Natural killer cell (primary cell): ENCODE results near the gene EXD3. TPM values are rescaled to one million over a fixed set of nuclear protein-coding genes. Genes with fewer than 3 reads are reported as not detected.

ENCODE experiments used
- ATAC-seq, 3 donors: fragments of 150-1000 bp in 2 of 3; fragments of 200-7000 bp in 1 of 3; cut with Tn5 transposase; 1 replicate in 1 of 3; 2 replicates in 2 of 3; pipeline ENCODE4 v1.10.0; 2021; ENCODE audit warnings: mild to moderate bottlenecking in 2 of 3, moderate library complexity in 2 of 3
- DNase-seq, 2 donors: peaks; one replicate each; pipeline versions ENCODE4 v3.0.0 to v3.0.0-alpha.2; 2013 to 2021; ENCODE audit warnings: mixed read lengths in 1 of 2
- H3K27ac ChIP-seq: one replicate; pipeline ENCODE4 v1.5.1; 2013; ENCODE audit warnings: mild to moderate bottlenecking, low read length
- H3K27me3 ChIP-seq: one replicate; pipeline ENCODE4 v1.6.1; 2013; ENCODE audit warnings: low read length; ENCODE audit not compliant: control insufficient read depth, insufficient read depth
- H3K36me3 ChIP-seq: one replicate; pipeline ENCODE4 v1.6.1; 2013; ENCODE audit warnings: low read length; ENCODE audit not compliant: control insufficient read depth, insufficient read depth
- H3K4me1 ChIP-seq: one replicate; pipeline ENCODE4 v1.6.1; 2013; ENCODE audit warnings: low read length; ENCODE audit not compliant: control insufficient read depth, insufficient read depth
- H3K4me3 ChIP-seq: one replicate; pipeline ENCODE4 v1.5.1; 2013; ENCODE audit warnings: low read length
- H3K9me3 ChIP-seq: one replicate; pipeline ENCODE4 v1.6.1; 2013; ENCODE audit warnings: low read length; ENCODE audit not compliant: control insufficient read depth, insufficient read depth
- H3K27ac Mint-ChIP-seq, 2 donors: one replicate each; pipeline ENCODE4 v1.8.0; 2022; ENCODE audit warnings: mild to moderate bottlenecking in 2 of 2, mixed read lengths in 2 of 2, moderate library complexity in 1 of 2
- H3K27me3 Mint-ChIP-seq, 2 donors: one replicate each; pipeline ENCODE4 v1.8.0; 2022; ENCODE audit warnings: low read depth in 2 of 2, mixed read lengths in 2 of 2
- H3K36me3 Mint-ChIP-seq: one replicate; pipeline ENCODE4 v1.8.0; 2022; ENCODE audit warnings: mixed read lengths
- H3K4me1 Mint-ChIP-seq, 2 donors: one replicate each; pipeline ENCODE4 v1.8.0; 2022; ENCODE audit warnings: mixed read lengths in 2 of 2
- H3K4me3 Mint-ChIP-seq: one replicate; pipeline ENCODE4 v1.8.0; 2022; ENCODE audit warnings: mild to moderate bottlenecking, moderate library complexity, mixed read lengths
- H3K9me3 Mint-ChIP-seq, 2 donors: one replicate each; pipeline ENCODE4 v1.8.0; 2022; ENCODE audit warnings: mixed read lengths in 2 of 2
- CTCF ChIP-seq: fragments of 200-600 bp; IDR thresholded peaks from one replicate; pipeline ENCODE4 v1.8.0; 2022; ENCODE audit warnings: antibody characterized with exemption
- WGBS: methylation state at CpG from one replicate; pipeline ENCODE4 v1.1.7; 2013; ENCODE audit warnings: missing lambda C conversion rate; ENCODE audit not compliant: insufficient coverage; 5-methylcytosine and 5-hydroxymethylcytosine counted together
- intact Hi-C: fragments of 100-400 bp; cut with micrococcal nuclease; formaldehyde crosslinking; loops from one replicate; pipeline ENCODE4 v1.14.2; 2022
- total RNA-seq, 4 donors: library from RNA; stranded (reverse); fragments of 120-200 nt in 1 of 4; gene quantifications; one replicate each; pipeline versions ENCODE4 v1.2.3 to v1.2.4, GENCODE V29; 2013 to 2022

Gene EXD3
- total RNA-seq, 3 donors from 2014 or later (not counting 1 experiment from before 2014, with no cell fraction given), result 28.0 to 35.3 (median 29.6) TPM

- Mint-ChIP-seq H3K27ac (no peak overlapping the region), H3K4me1 (peaks cover 5 to 11% of the 10 kb centered on the region in 2 donors), H3K4me3 (no peak overlapping the region), H3K27me3 (no peaks in the 10 kb centered on the region), H3K36me3 (no peaks in the 10 kb centered on the region), H3K9me3 (no peaks in the 10 kb centered on the region)
- intact Hi-C loops, result no loop called here
- H3K4me1 ChIP-seq, result peaks cover 3% of the 10 kb centered on the region
- WGBS, result 96% methylated on average over 60 of the region's 60 CpGs
- H3K4me3 ChIP-seq, result no peak overlapping the region
- no peaks in the 10 kb centered on the region for H3K27me3 ChIP-seq
- TF ChIP-seq CTCF, result no peak
- DNase-seq (no peak), ATAC-seq (no peak)
- H3K9me3 ChIP-seq, result no peaks in the 10 kb centered on the region
- H3K27ac ChIP-seq, result no peak overlapping the region
- H3K36me3 ChIP-seq, result no peaks in the 10 kb centered on the region
These were observed 24.1 kb downstream of the EXD3 start for GRCh38 chr9:137398561-137399468.

GRCh38 chr9:137397675-137398423 is 25.1 kb downstream of the EXD3 start:
- H3K36me3 Mint-ChIP-seq, result no peaks in the 10 kb centered on the region
- H3K27me3 Mint-ChIP-seq, result no peaks in the 10 kb centered on the region
- H3K36me3 ChIP-seq, result no peaks in the 10 kb centered on the region
- no peaks in the 10 kb centered on the region for H3K9me3 Mint-ChIP-seq
- ATAC-seq (no peak), DNase-seq (no peak)
- no peaks in the 10 kb centered on the region for H3K9me3 ChIP-seq
- peaks cover 3% of the 10 kb centered on the region for H3K4me1 ChIP-seq
- no peak overlapping the region for H3K4me3 Mint-ChIP-seq
- no peak overlapping the region for H3K4me3 ChIP-seq
- no peak overlapping the region for H3K27ac Mint-ChIP-seq
- H3K4me1 Mint-ChIP-seq, result peaks cover 11 to 12% of the 10 kb centered on the region in 2 donors
- H3K27ac ChIP-seq, result no peak overlapping the region
- intact Hi-C loops, result no loop called here
- H3K27me3 ChIP-seq, result no peaks in the 10 kb centered on the region
- WGBS, result 83% methylated on average over 20 of the region's 20 CpGs
- TF ChIP-seq CTCF, result no peak

- Mint-ChIP-seq H3K36me3 (no peaks in the 10 kb centered on the region), H3K4me1 (peaks cover 5 to 12% of the 10 kb centered on the region in 2 donors), H3K27ac (no peak overlapping the region), H3K4me3 (no peak overlapping the region), H3K9me3 (no peaks in the 10 kb centered on the region), H3K27me3 (no peaks in the 10 kb centered on the region)
- Histone ChIP-seq H3K4me1 (peaks cover 3% of the 10 kb centered on the region), H3K9me3 (no peaks in the 10 kb centered on the region), H3K27me3 (no peaks in the 10 kb centered on the region), H3K27ac (no peak overlapping the region), H3K4me3 (no peak overlapping the region), H3K36me3 (no peaks in the 10 kb centered on the region)
- ATAC-seq (no peak), DNase-seq (no peak)
- 92% methylated on average over 26 of the region's 26 CpGs for WGBS
- intact Hi-C loops, result no loop called here
- no peak for TF ChIP-seq CTCF
These were observed 26.2 kb downstream of the EXD3 start for GRCh38 chr9:137396634-137397367.
